Bronchial smooth muscle cell (primary cell): ENCODE results near the gene AQP12A. TPM values are rescaled to one million over a fixed set of nuclear protein-coding genes. Genes with fewer than 3 reads are reported as not detected.

ENCODE experiments used
- total RNA-seq: library from RNA; depleted of rRNA; stranded (reverse); fragments of >200 nt; gene quantifications from 2 replicates; pipeline ENCODE4 v1.2.1, GENCODE V29; 2014

Gene AQP12A, protein sequence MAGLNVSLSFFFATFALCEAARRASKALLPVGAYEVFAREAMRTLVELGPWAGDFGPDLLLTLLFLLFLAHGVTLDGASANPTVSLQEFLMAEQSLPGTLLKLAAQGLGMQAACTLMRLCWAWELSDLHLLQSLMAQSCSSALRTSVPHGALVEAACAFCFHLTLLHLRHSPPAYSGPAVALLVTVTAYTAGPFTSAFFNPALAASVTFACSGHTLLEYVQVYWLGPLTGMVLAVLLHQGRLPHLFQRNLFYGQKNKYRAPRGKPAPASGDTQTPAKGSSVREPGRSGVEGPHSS
- not detected in 2 replicates for total RNA-seq

DNA sequence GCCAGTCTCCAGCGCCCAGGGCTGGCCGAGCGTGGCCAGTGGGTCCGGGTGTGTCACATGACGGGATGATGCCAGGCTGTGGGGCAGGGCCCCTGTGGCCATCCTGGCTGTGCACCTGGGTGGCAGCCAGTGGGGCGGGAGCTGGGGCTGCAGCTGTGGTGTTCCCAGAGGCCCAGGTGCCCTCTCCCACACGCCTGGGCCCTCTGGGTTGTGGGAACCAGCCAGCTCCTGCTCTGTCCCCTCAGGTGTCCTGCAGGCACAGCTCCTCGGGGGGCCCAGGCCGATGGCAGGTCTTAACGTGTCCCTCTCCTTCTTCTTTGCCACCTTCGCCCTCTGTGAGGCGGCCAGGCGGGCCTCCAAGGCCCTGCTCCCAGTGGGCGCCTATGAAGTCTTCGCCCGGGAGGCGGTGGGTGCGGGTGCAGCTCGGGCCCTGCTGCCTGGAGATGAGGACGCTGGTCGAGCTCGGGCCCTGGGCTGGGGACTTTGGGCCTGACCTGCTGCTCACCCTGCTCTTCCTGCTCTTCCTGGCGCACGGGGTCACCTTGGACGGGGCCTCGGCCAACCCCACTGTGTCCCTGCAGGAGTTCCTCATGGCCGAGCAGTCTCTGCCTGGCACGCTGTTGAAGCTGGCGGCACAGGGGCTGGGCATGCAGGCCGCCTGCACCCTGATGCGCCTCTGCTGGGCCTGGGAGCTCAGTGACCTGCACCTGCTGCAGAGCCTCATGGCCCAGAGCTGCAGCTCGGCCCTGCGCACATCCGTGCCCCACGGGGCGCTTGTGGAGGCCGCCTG is at the start of gene AQP12A:
Gene AQP12A (plus strand): TSS at position 236 of the 790 bp plus-strand sequence. CDS start 48 bp downstream, at position 284.

DNA sequence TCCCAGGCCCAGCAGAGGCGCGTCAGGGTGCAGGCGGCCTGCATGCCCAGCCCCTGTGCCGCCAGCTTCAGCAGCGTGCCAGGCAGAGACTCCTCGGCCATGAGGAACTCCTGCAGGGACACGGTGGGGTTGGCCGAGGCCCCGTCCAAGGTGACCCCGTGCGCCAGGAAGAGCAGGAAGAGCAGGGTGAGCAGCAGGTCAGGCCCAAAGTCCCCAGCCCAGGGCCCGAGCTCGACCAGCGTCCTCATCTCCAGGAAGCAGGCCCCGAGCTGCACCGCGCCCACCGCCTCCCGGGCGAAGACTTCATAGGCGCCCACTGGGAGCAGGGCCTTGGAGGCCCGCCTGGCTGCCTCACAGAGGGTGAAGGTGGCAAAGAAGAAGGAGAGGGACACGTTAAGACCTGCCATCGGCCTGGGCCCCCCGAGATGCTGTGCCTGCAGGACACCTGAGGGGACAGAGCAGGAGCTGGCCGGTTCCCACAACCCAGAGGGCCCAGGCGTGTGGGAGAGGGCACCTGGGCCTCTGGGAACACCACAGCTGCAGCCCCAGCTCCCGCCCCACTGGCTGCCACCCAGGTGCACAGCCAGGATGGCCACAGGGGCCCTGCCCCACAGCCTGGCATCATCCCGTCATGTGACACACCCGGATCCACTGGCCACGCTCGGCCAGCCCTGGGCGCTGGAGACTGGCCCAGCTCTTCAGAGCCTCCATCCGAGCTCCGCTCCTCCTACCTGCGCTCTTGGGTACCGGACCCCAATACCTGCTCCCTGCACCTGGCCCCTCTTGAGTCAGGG is 9.0 kb upstream of the AQP12A start, which contains the start of gene AQP12B:
Gene AQP12B (minus strand): TSS at position 455 of the 794 bp plus-strand sequence. CDS start 48 bp downstream, at position 407.

Other genes with a start within 250 kb of the AQP12A start
- 4.8 and 4.9 TPM in 2 replicates for gene ANKMY1, start 133.9 kb upstream of the AQP12A start, total RNA-seq
- 2.0 and 2.4 TPM in 2 replicates for gene DUSP28, start 131.5 kb upstream of the AQP12A start, total RNA-seq
- 4.5 and 7.7 TPM in 2 replicates for gene RNPEPL1, start 123.4 kb upstream of the AQP12A start, total RNA-seq
- 18.8 and 19.5 TPM in 2 replicates for gene CAPN10, start 105.1 kb upstream of the AQP12A start, total RNA-seq
- gene GPR35, start 66.4 kb upstream of the AQP12A start, total RNA-seq, result 0.32 and 0.52 TPM in 2 replicates
- not detected in 2 replicates for gene AQP12B, start 9.0 kb upstream of the AQP12A start, total RNA-seq
- under 0.01 TPM in 1 of 2 replicates, not detected in the other for gene KIF1A, start 128.4 kb downstream of the AQP12A start, total RNA-seq
- not detected in 2 replicates for gene AGXT, start 177.0 kb downstream of the AQP12A start, total RNA-seq
- gene MAB21L4, start 204.3 kb downstream of the AQP12A start, total RNA-seq, result not detected in 2 replicates
- gene CROCC2, start 214.5 kb downstream of the AQP12A start, total RNA-seq, result 0.26 and 0.63 TPM in 2 replicates